SU-DHL-6 (cell line): ENCODE measurements around the gene TES.

ENCODE experiments used
- CTCF ChIP-seq: fragments of 200-600 bp; sonication (generic); IDR thresholded peaks from one replicate; pipeline ENCODE4 v1.5.1; 2017; ENCODE audit warnings: antibody characterized with exemption, mild to moderate bottlenecking, low read length, moderate library complexity; ENCODE audit not compliant: insufficient read depth, poor library complexity, severe bottlenecking
- EZH2phosphoT487 ChIP-seq: fragments of 200-600 bp; sonication (generic), shearing (Covaris generic); conservative IDR thresholded peaks from 2 replicates; pipeline ENCODE4 v1.6.1; 2018; ENCODE audit warnings: mild to moderate bottlenecking, antibody characterized with exemption, low read length, moderate library complexity, mixed read lengths

DNA sequence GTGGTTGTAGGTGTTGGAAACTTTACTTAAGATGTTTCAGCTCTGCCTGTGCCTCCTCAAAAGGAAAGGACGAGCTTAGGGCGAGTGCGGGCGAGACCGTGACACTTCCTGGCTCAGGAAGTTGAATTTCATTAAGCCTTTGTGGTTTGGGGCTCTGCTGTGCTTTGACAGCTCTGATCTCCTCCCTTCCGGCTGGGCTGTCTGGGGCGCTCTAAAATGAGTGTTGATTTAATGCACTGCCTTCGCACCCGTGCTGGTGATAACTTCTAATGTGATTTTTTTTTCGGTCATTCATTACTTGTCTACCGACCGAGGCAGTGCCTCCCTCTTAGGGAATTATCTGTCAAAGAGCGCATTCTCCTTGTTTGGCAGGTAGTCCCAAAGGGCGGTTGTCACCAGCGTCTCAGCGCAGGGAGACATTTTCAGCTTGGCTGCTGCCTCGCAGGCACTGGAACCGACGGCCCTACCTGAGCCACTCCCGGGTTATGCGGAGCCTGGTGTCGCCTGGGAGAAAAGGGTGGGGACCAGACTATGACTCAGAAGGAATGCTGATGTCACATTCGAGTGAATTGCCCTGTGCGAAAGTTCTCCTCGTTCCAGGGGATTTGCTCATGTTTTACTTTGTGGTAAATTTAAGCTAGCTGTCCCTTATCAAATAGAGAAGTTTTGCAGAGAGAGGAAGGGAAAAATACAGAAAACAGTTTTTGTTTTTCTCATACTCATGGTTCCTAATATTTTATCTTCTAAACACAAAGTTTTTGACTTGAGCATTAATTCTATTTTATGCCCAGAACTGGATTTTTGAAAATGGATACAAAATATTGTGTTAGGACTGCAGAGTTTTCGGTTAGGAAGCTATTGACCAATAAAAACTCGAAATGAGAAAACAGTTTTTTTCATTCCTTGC is 920 bp downstream of the TES start:
- TF ChIP-seq CTCF, result no peak
- TF ChIP-seq EZH2phosphoT487, result no peak
